ENCODE measurements around the gene THY1.
"Not testable (repeated sequence)": the region's sequence is repeated elsewhere in the genome, so short reads cannot be mapped to it uniquely, and the experiment has no call there.

The THY1 gene

DNA sequence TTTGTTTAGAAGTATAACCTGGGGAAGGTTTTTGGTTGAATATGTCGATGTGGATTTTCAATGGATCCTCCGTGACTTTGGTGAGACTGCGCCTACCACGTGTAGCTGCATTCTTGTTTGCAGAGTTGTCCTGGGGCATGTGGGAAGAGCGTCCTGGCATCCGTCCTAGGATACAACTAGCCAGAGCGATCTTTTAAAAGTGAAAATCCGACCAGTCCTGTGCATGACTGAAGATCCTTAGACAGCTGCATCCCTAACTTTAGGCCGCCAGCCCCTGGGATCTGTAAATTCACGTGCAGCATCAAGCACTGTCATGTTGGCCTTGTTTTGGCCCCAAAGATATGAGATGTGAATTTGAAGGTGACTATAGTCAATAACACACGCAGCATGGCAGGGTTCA, 22.4 kb upstream of the THY1 start:
- no peak for DNase-seq

DNA sequence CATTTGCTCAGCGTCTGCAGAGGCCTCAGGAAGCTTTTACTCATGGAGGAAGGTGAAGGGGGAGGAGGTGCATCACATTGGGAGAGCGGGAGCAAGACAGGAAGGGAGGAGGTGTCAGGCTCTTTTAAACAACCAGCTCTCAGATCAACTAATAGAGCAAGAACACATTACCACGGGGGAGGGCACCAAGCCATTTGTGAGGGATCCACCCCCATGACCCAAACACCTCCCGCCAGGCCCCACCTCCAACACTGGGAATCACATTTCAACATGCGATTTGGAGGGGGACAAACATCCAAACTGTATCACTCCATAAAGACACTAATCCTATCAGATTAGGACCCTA, 18.9 kb upstream of the THY1 start:
- DNase-seq: no peak

DNA sequence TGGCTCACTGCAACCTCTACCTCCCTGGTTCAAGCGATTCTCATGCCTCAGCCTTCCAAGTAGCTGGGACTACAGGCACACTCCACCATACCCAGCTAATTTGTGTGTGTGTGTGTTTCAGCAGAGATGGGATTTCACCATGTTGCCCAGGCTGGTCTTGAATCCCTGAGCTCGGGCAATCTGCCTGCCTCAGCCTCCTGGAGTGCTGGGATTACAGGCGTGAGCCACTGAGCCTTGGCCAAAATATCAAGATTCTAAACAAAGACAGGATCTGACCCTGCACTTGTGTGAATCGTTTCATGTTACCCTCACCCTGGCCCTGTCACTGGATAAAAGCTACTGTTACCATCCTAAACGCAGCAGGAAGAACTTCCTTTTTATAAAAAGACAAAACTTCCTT, 15.6 kb upstream of the THY1 start:
- DNase-seq: no peak

DNA sequence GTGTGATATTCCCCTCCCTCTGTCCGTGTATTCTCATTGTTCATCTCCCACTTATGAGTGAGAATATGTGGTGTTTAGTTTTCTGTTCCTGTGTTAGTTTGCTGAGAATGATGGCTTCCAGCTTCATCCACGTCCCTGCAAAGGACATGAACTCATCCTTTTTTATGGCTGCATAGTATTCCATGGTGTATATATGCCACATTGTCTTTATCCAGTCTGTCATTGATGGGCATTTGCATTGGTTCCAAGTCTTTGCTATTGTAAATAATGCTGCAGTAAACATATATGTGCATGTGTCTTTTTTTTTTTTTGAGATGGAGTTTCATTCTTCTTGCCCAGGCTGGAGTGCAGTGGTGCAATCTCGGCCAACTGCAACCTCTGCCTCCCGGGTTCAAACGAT, 14.5 kb upstream of the THY1 start:
- DNase-seq: not testable (repeated sequence)

- no peak for DNase-seq
Observed at GRCh38 chr11:119436711-119437110, 13.7 kb upstream of the THY1 start.

DNA sequence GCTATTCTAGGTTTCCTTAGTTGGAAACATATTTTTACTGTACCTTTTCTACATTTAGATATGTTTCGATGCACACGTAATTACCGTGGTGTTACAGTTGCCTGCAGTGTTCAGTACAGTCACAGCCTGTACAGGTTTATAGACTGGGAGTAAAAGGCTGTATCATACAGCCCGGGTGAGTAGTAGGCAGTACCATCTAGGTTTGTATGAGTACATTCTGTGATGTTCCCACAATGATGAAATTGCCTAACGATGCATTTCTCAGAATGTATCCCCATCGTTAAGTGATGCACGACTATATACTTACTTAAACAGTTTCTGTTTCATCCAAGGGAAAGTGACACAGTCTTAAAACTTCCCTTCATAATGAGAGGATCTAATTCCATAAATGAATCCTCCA, 13.1 kb upstream of the THY1 start:
- DNase-seq: no peak

DNA sequence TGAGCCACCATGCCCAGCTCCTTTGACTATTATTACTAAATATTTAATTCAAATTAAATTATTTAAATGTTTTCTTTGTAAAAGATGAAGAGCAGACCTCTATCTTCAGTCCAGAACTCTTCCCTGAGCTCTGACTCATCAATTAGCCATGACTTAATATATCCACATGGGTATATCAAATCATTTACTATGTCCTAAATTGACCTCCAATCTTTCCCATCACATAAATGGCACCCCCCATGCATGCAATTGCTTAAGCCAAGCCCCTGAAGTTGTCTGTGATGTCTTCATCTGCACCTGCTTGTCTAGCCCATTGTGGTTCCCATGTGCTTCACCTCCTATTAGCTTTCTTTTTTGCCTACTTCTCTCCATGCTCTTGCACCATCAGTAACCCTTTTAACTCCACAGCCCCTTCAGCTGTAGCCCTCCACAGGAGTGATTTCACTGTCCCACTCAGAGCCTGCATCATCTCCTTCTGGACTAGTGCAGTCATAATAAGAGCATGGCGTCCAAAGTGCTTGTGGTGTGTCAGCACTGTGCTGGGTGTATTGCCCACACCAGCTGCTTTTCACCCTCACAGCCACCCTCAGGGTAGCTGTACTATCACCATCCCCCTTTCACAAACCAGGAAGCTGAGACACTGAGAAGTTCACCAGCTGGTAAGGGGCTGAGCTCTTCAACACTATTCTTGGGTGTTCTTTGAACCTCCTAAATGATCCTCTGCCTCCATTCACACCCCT, 11.8 kb upstream of the THY1 start:
- DNase-seq: no peak

- no peak for DNase-seq
Observed at GRCh38 chr11:119433358-119433725, 10.4 kb upstream of the THY1 start.

DNA sequence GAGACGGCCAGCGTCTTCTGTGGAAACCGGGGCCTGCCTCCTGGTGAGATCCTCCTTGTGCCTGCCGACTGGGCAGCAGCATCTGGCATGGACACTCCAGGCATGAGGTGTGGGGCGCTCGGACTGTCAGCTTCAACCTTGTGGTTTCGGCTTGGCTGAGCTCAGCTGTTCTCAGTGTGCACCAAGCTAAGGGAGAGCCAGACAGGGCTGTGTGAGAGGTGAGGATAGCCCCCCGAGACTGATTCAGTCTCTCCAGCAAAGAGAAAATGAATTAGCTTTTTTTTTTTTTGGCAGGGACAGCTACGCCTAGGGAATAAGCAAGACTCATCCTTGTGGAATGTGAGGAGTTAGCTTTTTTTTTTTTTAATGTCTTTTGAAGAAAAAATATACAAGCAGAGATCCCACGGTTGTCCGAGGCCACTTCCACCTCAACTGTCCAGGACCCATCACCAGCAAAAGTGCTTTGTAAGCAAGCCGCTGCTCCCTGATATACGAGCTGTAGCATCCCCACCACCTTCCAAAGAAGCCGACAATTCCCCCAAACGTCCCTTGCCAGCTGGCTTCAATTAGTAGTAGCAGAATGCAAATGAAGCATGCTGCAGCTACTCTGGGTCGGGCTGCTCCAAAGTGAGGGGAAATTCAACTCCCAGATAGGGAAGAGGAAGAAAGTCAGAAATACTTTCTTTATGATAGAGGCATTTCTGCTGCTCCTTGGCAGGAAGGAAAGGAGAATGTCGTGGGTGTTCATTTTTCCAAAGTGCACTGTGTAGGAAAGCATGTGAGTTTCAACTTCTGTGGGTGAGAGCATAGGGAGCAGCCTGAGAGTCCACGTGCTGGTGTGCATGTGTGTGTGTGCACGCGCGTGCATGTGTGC, 9.7 kb upstream of the THY1 start:
- DNase-seq: peak; percentile 34

GRCh38 chr11:119431523-119431922, 8.6 kb upstream of the THY1 start:
- no peak for DNase-seq

DNA sequence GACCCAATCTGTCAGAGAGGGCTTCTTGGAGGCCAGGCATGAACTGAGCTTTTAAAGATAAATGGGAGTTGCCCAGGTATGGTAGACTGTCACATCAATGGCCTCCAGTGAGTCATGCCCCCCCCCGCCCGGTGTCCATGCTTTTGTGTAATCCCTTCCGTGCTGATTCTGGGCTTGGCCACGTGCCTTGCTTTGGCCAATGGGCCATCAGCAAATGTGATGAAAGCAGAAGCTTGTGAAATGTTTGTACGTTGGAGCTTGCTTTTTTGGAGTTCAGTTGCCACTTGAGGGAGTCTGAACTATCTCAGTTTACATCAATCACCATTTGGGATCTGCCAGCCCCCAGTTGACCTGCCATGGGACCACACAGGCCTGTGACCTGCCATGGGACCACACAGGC, 4.3 kb upstream of the THY1 start:
- DNase-seq: no peak

- no peak for DNase-seq
Observed at GRCh38 chr11:119426142-119426541, 3.2 kb upstream of the THY1 start.

- no peak for DNase-seq
Observed at GRCh38 chr11:119424775-119425174, 1.8 kb upstream of the THY1 start.

- no peak for DNase-seq
Observed at GRCh38 chr11:119424276-119424675, 1.3 kb upstream of the THY1 start.

GRCh38 chr11:119423509-119424254, 710 bp upstream of the THY1 start:
- DNase-seq: no peak

GRCh38 chr11:119421941-119422808, 797 bp downstream of the THY1 start:
- peak; percentile 46 for DNase-seq

DNA sequence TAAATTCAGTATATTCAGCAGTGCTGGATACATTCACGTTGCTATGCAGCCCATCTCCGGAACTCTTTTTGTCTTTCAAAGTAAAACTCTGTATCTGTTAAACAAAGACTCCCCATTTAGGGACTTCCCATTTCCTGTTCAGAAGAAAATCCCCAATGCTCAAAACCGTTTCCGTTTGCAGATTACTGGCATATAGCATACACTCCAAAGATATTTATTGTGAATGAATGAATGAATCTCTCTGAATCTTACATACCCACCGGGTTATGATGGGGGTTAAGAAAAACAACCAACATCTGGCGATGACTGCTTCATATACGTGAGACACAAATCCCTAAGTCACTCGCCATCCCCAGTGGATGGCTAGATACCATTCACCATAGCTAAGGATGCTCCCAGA, 1.6 kb downstream of the THY1 start:
- no peak for DNase-seq

DNA sequence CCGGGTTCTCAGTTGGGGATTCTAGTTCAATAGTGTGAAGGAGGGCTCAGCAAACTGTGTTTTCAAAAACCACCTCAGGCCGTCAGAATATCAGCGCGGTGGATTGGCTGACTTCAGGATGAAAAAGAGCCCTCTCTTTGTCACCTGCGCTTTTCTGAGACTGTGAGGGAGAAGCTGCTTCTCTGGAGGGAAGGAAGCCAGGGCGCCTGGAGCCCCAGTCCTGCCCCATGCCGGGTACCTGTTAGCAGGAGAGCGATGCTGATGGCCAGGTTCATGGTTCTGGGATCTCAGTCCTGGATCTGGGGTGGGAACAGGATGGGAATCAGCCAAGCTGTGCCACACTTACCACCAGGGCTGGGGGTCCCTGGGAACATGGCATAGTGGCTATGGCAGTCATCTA, 2.3 kb downstream of the THY1 start:
- DNase-seq: no peak

- DNase-seq: no peak
Observed at GRCh38 chr11:119419834-119420492, 3.0 kb downstream of the THY1 start.

DNA sequence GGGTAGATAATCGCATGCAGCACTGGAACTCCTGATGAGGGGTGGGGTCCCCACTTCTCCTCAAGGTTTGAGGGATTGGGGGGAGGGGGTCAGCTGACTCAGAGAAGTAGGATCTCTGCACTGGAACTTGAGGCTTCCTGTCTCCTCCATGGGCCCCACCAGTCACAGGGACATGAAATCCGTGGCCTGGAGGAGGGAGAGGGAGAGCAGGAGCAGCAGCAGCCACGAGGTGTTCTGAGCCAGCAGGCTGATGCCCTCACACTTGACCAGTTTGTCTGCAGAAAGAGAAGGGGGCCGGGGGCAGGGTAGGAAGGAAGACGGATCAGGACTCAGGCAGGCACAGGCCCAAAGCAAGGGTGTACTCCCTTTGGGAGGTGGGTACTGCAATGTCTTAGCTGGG, 3.7 kb downstream of the THY1 start:
- no peak for DNase-seq

DNA sequence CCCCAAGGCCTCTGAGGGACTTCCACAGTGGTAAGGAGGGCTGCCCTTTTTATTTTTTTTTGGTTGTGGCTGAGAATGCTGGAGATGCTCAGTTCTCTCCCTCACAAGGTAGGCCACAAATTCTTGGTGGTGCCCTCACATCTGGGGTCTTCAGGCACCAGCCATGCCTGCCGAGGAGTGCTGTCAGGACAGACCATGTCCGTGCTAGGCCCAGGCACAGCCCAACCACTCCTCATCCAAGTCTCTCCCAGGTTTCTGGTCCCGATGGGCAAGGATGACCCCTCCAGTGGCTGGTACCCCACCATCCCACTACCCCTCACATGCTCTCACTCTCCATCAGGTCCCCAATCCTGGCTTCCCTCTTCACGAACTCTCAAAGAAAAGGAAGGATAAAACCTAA, 4.2 kb downstream of the THY1 start:
- DNase-seq: no peak

All from DMS79 treated with DMSO at 0.1 percent for 48 hours (cell line).